Measurements from ENCODE around the gene USP47. TPM values are rescaled to one million over a fixed set of nuclear protein-coding genes. Genes with fewer than 3 reads are reported as not detected.

USP47 gene
- total and polyA plus RNA-seq, 9 of the 15 experiments (the other 6 are each of a cell fraction or from before 2014, with no cell fraction given): 13.1 to 63.6 (median 34.7) TPM

DNA sequence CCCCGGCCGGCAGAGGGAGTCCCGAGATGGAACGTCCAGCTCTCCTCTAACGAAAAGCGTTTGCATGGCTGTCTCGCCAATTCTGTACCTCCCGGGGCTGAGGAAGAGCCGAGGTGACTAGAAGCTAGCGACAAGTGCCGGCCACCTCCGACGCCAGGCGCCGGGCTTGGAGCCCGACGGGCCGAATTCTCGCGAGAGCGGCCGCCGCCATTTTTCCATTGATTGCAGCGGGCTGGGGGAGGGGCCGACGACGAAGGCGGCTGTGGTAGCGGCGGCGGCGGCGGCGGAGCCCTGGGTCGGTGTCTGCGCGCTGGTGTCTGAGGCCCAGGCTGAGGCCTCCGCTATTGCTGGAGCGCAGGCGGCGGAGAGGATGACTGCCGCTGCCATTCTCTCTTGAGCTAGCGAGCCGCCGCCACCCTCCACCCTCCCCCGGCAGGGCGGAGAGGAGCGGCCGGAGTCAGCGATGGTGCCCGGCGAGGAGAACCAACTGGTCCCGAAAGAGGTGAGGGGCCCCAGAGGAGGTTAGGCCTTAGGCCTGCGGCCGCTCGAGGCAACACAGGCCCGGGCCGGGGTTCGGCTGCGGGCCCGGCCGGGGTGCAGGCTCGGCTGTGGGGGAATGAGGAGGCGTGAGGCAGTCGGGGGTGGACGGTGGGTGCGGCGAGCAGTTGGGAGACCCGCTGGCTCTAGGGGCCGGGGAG is at the start of gene USP47 (continued):
- TF ChIP-seq, protein P1, sequence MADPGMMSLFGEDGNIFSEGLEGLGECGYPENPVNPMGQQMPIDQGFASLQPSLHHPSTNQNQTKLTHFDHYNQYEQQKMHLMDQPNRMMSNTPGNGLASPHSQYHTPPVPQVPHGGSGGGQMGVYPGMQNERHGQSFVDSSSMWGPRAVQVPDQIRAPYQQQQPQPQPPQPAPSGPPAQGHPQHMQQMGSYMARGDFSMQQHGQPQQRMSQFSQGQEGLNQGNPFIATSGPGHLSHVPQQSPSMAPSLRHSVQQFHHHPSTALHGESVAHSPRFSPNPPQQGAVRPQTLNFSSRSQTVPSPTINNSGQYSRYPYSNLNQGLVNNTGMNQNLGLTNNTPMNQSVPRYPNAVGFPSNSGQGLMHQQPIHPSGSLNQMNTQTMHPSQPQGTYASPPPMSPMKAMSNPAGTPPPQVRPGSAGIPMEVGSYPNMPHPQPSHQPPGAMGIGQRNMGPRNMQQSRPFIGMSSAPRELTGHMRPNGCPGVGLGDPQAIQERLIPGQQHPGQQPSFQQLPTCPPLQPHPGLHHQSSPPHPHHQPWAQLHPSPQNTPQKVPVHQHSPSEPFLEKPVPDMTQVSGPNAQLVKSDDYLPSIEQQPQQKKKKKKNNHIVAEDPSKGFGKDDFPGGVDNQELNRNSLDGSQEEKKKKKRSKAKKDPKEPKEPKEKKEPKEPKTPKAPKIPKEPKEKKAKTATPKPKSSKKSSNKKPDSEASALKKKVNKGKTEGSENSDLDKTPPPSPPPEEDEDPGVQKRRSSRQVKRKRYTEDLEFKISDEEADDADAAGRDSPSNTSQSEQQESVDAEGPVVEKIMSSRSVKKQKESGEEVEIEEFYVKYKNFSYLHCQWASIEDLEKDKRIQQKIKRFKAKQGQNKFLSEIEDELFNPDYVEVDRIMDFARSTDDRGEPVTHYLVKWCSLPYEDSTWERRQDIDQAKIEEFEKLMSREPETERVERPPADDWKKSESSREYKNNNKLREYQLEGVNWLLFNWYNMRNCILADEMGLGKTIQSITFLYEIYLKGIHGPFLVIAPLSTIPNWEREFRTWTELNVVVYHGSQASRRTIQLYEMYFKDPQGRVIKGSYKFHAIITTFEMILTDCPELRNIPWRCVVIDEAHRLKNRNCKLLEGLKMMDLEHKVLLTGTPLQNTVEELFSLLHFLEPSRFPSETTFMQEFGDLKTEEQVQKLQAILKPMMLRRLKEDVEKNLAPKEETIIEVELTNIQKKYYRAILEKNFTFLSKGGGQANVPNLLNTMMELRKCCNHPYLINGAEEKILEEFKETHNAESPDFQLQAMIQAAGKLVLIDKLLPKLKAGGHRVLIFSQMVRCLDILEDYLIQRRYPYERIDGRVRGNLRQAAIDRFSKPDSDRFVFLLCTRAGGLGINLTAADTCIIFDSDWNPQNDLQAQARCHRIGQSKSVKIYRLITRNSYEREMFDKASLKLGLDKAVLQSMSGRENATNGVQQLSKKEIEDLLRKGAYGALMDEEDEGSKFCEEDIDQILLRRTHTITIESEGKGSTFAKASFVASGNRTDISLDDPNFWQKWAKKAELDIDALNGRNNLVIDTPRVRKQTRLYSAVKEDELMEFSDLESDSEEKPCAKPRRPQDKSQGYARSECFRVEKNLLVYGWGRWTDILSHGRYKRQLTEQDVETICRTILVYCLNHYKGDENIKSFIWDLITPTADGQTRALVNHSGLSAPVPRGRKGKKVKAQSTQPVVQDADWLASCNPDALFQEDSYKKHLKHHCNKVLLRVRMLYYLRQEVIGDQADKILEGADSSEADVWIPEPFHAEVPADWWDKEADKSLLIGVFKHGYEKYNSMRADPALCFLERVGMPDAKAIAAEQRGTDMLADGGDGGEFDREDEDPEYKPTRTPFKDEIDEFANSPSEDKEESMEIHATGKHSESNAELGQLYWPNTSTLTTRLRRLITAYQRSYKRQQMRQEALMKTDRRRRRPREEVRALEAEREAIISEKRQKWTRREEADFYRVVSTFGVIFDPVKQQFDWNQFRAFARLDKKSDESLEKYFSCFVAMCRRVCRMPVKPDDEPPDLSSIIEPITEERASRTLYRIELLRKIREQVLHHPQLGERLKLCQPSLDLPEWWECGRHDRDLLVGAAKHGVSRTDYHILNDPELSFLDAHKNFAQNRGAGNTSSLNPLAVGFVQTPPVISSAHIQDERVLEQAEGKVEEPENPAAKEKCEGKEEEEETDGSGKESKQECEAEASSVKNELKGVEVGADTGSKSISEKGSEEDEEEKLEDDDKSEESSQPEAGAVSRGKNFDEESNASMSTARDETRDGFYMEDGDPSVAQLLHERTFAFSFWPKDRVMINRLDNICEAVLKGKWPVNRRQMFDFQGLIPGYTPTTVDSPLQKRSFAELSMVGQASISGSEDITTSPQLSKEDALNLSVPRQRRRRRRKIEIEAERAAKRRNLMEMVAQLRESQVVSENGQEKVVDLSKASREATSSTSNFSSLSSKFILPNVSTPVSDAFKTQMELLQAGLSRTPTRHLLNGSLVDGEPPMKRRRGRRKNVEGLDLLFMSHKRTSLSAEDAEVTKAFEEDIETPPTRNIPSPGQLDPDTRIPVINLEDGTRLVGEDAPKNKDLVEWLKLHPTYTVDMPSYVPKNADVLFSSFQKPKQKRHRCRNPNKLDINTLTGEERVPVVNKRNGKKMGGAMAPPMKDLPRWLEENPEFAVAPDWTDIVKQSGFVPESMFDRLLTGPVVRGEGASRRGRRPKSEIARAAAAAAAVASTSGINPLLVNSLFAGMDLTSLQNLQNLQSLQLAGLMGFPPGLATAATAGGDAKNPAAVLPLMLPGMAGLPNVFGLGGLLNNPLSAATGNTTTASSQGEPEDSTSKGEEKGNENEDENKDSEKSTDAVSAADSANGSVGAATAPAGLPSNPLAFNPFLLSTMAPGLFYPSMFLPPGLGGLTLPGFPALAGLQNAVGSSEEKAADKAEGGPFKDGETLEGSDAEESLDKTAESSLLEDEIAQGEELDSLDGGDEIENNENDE (IDR thresholded peaks at IDR 0.05; ENCODE audit: low read depth, low read length): no peak
- TF ChIP-seq, protein P2, sequence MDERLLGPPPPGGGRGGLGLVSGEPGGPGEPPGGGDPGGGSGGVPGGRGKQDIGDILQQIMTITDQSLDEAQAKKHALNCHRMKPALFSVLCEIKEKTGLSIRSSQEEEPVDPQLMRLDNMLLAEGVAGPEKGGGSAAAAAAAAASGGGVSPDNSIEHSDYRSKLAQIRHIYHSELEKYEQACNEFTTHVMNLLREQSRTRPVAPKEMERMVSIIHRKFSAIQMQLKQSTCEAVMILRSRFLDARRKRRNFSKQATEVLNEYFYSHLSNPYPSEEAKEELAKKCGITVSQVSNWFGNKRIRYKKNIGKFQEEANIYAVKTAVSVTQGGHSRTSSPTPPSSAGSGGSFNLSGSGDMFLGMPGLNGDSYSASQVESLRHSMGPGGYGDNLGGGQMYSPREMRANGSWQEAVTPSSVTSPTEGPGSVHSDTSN (CRISPR knock-in tag; IDR thresholded peaks at IDR 0.05; ENCODE audit: low read depth): no peak
- TF ChIP-seq, protein P2 (tag; conservative IDR thresholded peaks at IDR 0.05; ENCODE audit: low read depth): no peak
- TF ChIP-seq MCM3 (IDR thresholded peaks at IDR 0.05): no peak
- TF ChIP-seq, protein P3, sequence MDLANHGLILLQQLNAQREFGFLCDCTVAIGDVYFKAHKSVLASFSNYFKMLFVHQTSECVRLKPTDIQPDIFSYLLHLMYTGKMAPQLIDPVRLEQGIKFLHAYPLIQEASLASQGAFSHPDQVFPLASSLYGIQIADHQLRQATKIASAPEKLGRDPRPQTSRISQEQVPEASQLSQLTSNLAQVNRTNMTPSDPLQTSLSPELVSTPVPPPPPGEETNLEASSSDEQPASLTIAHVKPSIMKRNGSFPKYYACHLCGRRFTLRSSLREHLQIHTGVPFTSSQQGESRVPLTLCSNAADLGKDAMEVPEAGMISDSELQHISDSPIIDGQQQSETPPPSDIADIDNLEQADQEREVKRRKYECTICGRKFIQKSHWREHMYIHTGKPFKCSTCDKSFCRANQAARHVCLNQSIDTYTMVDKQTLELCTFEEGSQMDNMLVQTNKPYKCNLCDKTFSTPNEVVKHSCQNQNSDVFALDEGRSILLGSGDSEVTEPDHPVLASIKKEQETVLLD (IDR thresholded peaks at IDR 0.05): no peak
- TF ChIP-seq, protein P4, sequence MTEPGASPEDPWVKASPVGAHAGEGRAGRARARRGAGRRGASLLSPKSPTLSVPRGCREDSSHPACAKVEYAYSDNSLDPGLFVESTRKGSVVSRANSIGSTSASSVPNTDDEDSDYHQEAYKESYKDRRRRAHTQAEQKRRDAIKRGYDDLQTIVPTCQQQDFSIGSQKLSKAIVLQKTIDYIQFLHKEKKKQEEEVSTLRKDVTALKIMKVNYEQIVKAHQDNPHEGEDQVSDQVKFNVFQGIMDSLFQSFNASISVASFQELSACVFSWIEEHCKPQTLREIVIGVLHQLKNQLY (CRISPR knock-in tag; conservative IDR thresholded peaks at IDR 0.05): no peak
- no peak for TF ChIP-seq BRCA1 (IDR thresholded peaks at IDR 0.05)
- TF ChIP-seq BRCA1 (CRISPR knock-in tag; IDR thresholded peaks at IDR 0.05): no peak
